GM18520 (cell line): Measurements from ENCODE around the gene PRKAB1.

ENCODE experiments used
- ATAC-seq: cut with Tn5 transposase; IDR thresholded peaks from one replicate; pipeline ENCODE4 v1.9.1; 2021; ENCODE audit not compliant: unreplicated experiment

Gene PRKAB1

GRCh38 chr12:119710965-119711551 is 43.1 kb downstream of the PRKAB1 start:
- ATAC-seq, result no peak

GRCh38 chr12:119711693-119712092 is 43.8 kb downstream of the PRKAB1 start:
- no peak for ATAC-seq

- no peak for ATAC-seq
Measured at GRCh38 chr12:119712721-119713120, 44.8 kb downstream of the PRKAB1 start.

- ATAC-seq, result no peak
Measured at GRCh38 chr12:119713551-119714031, 45.7 kb downstream of the PRKAB1 start.

GRCh38 chr12:119714614-119715267 is 46.8 kb downstream of the PRKAB1 start:
- ATAC-seq, result no peak

- no peak for ATAC-seq
Measured at GRCh38 chr12:119715268-119715620, 47.3 kb downstream of the PRKAB1 start.

GRCh38 chr12:119718141-119718540 is 50.2 kb downstream of the PRKAB1 start:
- ATAC-seq, result no peak

- no peak for ATAC-seq
Measured at GRCh38 chr12:119720349-119720748, 52.4 kb downstream of the PRKAB1 start.

GRCh38 chr12:119721306-119721705 is 53.4 kb downstream of the PRKAB1 start:
- ATAC-seq, result no peak

GRCh38 chr12:119725523-119725922 is 57.6 kb downstream of the PRKAB1 start:
- ATAC-seq, result no peak

- no peak for ATAC-seq
Measured at GRCh38 chr12:119727600-119728443, 59.9 kb downstream of the PRKAB1 start.

- ATAC-seq, result no peak
Measured at GRCh38 chr12:119728444-119728745, 60.5 kb downstream of the PRKAB1 start.

- ATAC-seq, result no peak
Measured at GRCh38 chr12:119729871-119730270, 61.9 kb downstream of the PRKAB1 start.

- no peak for ATAC-seq
Measured at GRCh38 chr12:119730381-119730780, 62.4 kb downstream of the PRKAB1 start.
